ENCODE results near the gene CCNH.

GRCh38 chr5:87457706-87458105 is 45.0 kb upstream of the CCNH start:
- TF ChIP-seq SIN3A (IDR thresholded peaks at IDR 0.05; ENCODE audit: borderline replicate concordance, insufficient read depth, low read length) (no peak), POLR2AphosphoS5 (IDR thresholded peaks at IDR 0.05; ENCODE audit: low read depth, low read length) (no peak), REST (IDR thresholded peaks at IDR 0.05; ENCODE audit: insufficient read depth in 1 of 2, low read depth in 2 of 2, low read length in 2 of 2) (no peak), TAF1 (IDR thresholded peaks at IDR 0.05; ENCODE audit: borderline replicate concordance, insufficient read depth, low read length) (no peak), FOXP2 (optimal IDR thresholded peaks at IDR 0.05; ENCODE audit: borderline replicate concordance, extremely low read depth, extremely low read length, insufficient read depth) (no peak)

All from PFSK-1 (cell line).